HEK293 (cell line): ENCODE data around the gene B4GALT5.
A peak's percentile ranks its signal among the peaks of the same experiment; 100 is the strongest.

Experiments used
- CTCF ChIA-PET: fragments of 350-600 bp; formaldehyde crosslinking; extraction: SDS; loops from one replicate; lab custom pipeline; 2021; ENCODE audit warnings: antibody characterized with exemption; lab: Yijun Ruan, JAX
- POLR2A ChIA-PET: fragments of 300-600 bp; formaldehyde crosslinking; extraction: SDS; loops from one replicate; lab custom pipeline; 2020; ENCODE audit warnings: antibody characterized with exemption, inconsistent platforms; lab: Yijun Ruan, JAX
- H3K27ac ChIP-seq: fragments of 200-500 bp; sonication (Bioruptor generic); 2 replicates; pipeline ENCODE4 v1.5.1; 2014; ENCODE audit warnings: low read depth, low read length, control low read depth, inconsistent platforms; ENCODE audit errors: extremely low read depth
- H3K36me3 ChIP-seq, 2 experiments: fragments of 200-500 bp in 1 of 2; sonication (Bioruptor generic) in 1 of 2; 1 replicate in 1 of 2; 2 replicates in 1 of 2; pipeline ENCODE4 v1.5.1; 2014 to 2017; ENCODE audit warnings: inconsistent platforms in 2 of 2, low read length in 2 of 2; ENCODE audit not compliant: control insufficient read depth in 2 of 2, insufficient read depth in 1 of 2
- H3K4me1 ChIP-seq: fragments of 200-500 bp; sonication (Bioruptor generic); 2 replicates; pipeline ENCODE4 v1.5.1; 2014; ENCODE audit warnings: mild to moderate bottlenecking, low read length, inconsistent platforms; ENCODE audit not compliant: control insufficient read depth, insufficient read depth
- H3K4me3 ChIP-seq: 2 replicates; pipeline ENCODE4 v1.5.1; 2011; ENCODE audit warnings: low read depth, mild to moderate bottlenecking, control low read depth, low read length, moderate library complexity
- H3K9me3 ChIP-seq: fragments of 200-500 bp; sonication (Bioruptor generic); 2 replicates; pipeline ENCODE4 v1.5.1; 2014; ENCODE audit warnings: low read depth, low read length, inconsistent platforms; ENCODE audit not compliant: control insufficient read depth, insufficient read depth
- GLI2 ChIP-seq: fragments of 450-650 bp; formaldehyde crosslinking; IDR thresholded peaks from 2 replicates; pipeline ENCODE4; 2017; ENCODE audit warnings: missing biosample characterization, missing genetic modification characterization, low read depth, borderline replicate concordance
- GLI4 ChIP-seq: fragments of 450-650 bp; formaldehyde crosslinking; IDR thresholded peaks from 2 replicates; pipeline ENCODE4 v1.5.1; 2016; ENCODE audit warnings: missing biosample characterization, missing genetic modification characterization
- KLF8 ChIP-seq: fragments of 450-650 bp; formaldehyde crosslinking; IDR thresholded peaks from 2 replicates; pipeline ENCODE4 v1.5.1; 2016; ENCODE audit warnings: missing biosample characterization, missing genetic modification characterization
- OSR2 ChIP-seq: fragments of 450-650 bp; formaldehyde crosslinking; IDR thresholded peaks from 2 replicates; pipeline ENCODE4 v1.5.1; 2016; ENCODE audit warnings: missing biosample characterization, missing genetic modification characterization
- REPIN1 ChIP-seq: fragments of 450-650 bp; formaldehyde crosslinking; IDR thresholded peaks from 2 replicates; pipeline ENCODE4 v1.5.1; 2017; ENCODE audit warnings: missing biosample characterization, missing genetic modification characterization, low read depth
- SETDB1 ChIP-seq: IDR thresholded peaks from one replicate; pipeline ENCODE4 v1.6.1; 2017; ENCODE audit warnings: mild to moderate bottlenecking, low read length, moderate library complexity, mixed read lengths; ENCODE audit not compliant: insufficient read length
- WT1 ChIP-seq: fragments of 450-650 bp; formaldehyde crosslinking; IDR thresholded peaks from 2 replicates; pipeline ENCODE4 v1.5.1; 2016; ENCODE audit warnings: missing biosample characterization, missing genetic modification characterization
- YY2 ChIP-seq: fragments of 450-650 bp; formaldehyde crosslinking; IDR thresholded peaks from 2 replicates; pipeline ENCODE4 v1.5.1; 2016; ENCODE audit warnings: missing biosample characterization, missing genetic modification characterization
- ZBTB17 ChIP-seq: fragments of 450-650 bp; formaldehyde crosslinking; IDR thresholded peaks from 2 replicates; pipeline ENCODE4 v1.5.1; 2016; ENCODE audit warnings: missing biosample characterization, missing genetic modification characterization
- ZBTB48 ChIP-seq: fragments of 450-650 bp; formaldehyde crosslinking; IDR thresholded peaks from 2 replicates; pipeline ENCODE4 v1.5.1; 2016; ENCODE audit warnings: missing biosample characterization, missing genetic modification characterization
- ZBTB7A ChIP-seq: fragments of 450-650 bp; formaldehyde crosslinking; IDR thresholded peaks from 2 replicates; pipeline ENCODE4 v1.5.1; 2016; ENCODE audit warnings: low read depth, missing biosample characterization, missing genetic modification characterization
- ZEB2 ChIP-seq: fragments of 450-650 bp; formaldehyde crosslinking; IDR thresholded peaks from 2 replicates; pipeline ENCODE4 v1.5.1; 2016; ENCODE audit warnings: missing biosample characterization, missing genetic modification characterization
- ZNF112 ChIP-seq: fragments of 450-650 bp; formaldehyde crosslinking; IDR thresholded peaks from 2 replicates; pipeline ENCODE4 v1.5.0; 2017; ENCODE audit warnings: missing biosample characterization, missing genetic modification characterization
- ZNF146 ChIP-seq: fragments of 450-650 bp; formaldehyde crosslinking; IDR thresholded peaks from 2 replicates; pipeline ENCODE4 v1.5.1; 2016; ENCODE audit warnings: missing biosample characterization, missing genetic modification characterization
- ZNF155 ChIP-seq: fragments of 450-650 bp; formaldehyde crosslinking; IDR thresholded peaks from 2 replicates; pipeline ENCODE4 v1.5.1; 2016; ENCODE audit warnings: missing biosample characterization, missing genetic modification characterization
- ZNF16 ChIP-seq: fragments of 450-650 bp; formaldehyde crosslinking; IDR thresholded peaks from 2 replicates; pipeline ENCODE4 v1.5.1; 2016; ENCODE audit warnings: low read depth, missing biosample characterization, missing genetic modification characterization
- ZNF174 ChIP-seq: fragments of 450-650 bp; formaldehyde crosslinking; IDR thresholded peaks from 2 replicates; pipeline ENCODE4 v1.5.0; 2017; ENCODE audit warnings: missing biosample characterization, mild to moderate bottlenecking, missing genetic modification characterization
- ZNF214 ChIP-seq: fragments of 450-650 bp; formaldehyde crosslinking; IDR thresholded peaks from 2 replicates; pipeline ENCODE4 v1.5.1; 2017; ENCODE audit warnings: missing biosample characterization, mild to moderate bottlenecking, missing genetic modification characterization, borderline replicate concordance
- ZNF324 ChIP-seq: fragments of 450-650 bp; formaldehyde crosslinking; IDR thresholded peaks from 2 replicates; pipeline ENCODE4 v1.5.1; 2016; ENCODE audit warnings: missing biosample characterization, missing genetic modification characterization
- ZNF335 ChIP-seq: fragments of 450-650 bp; formaldehyde crosslinking; conservative IDR thresholded peaks from 2 replicates; pipeline ENCODE4 v1.5.1; 2016; ENCODE audit warnings: missing biosample characterization, missing genetic modification characterization
- ZNF341 ChIP-seq: fragments of 450-650 bp; formaldehyde crosslinking; IDR thresholded peaks from 2 replicates; pipeline ENCODE4; 2016; ENCODE audit warnings: low read depth, missing biosample characterization, missing genetic modification characterization
- ZNF404 ChIP-seq: fragments of 450-650 bp; formaldehyde crosslinking; IDR thresholded peaks from 2 replicates; pipeline ENCODE4 v1.5.1; 2017; ENCODE audit warnings: missing biosample characterization, missing genetic modification characterization
- ZNF48 ChIP-seq: fragments of 450-650 bp; formaldehyde crosslinking; IDR thresholded peaks from 2 replicates; pipeline ENCODE4 v1.5.1; 2016; ENCODE audit warnings: missing biosample characterization, missing genetic modification characterization
- ZNF548 ChIP-seq: fragments of 450-650 bp; formaldehyde crosslinking; IDR thresholded peaks from 2 replicates; pipeline ENCODE4 v1.5.1; 2016; ENCODE audit warnings: missing biosample characterization, missing genetic modification characterization
- ZNF558 ChIP-seq: fragments of 450-650 bp; formaldehyde crosslinking; IDR thresholded peaks from 2 replicates; pipeline ENCODE4 v1.5.1; 2016; ENCODE audit warnings: missing biosample characterization, missing genetic modification characterization
- ZNF654 ChIP-seq: fragments of 450-650 bp; formaldehyde crosslinking; IDR thresholded peaks from 2 replicates; pipeline ENCODE4 v1.5.1; 2016; ENCODE audit warnings: low read depth, missing biosample characterization, missing genetic modification characterization
- ZNF670 ChIP-seq: fragments of 450-650 bp; formaldehyde crosslinking; IDR thresholded peaks from 2 replicates; pipeline ENCODE4 v1.5.1; 2016; ENCODE audit warnings: missing biosample characterization, missing genetic modification characterization, low read depth
- ZNF677 ChIP-seq: fragments of 450-650 bp; IDR thresholded peaks from 2 replicates; pipeline ENCODE4 v1.5.0; 2018; ENCODE audit warnings: missing biosample characterization, mild to moderate bottlenecking, missing genetic modification characterization, moderate library complexity
- ZNF707 ChIP-seq: fragments of 450-650 bp; formaldehyde crosslinking; IDR thresholded peaks from 2 replicates; pipeline ENCODE4 v1.5.1; 2016; ENCODE audit warnings: missing biosample characterization, missing genetic modification characterization
- ZNF785 ChIP-seq: fragments of 450-650 bp; formaldehyde crosslinking; IDR thresholded peaks from 2 replicates; pipeline ENCODE4 v1.5.1; 2016; ENCODE audit warnings: missing biosample characterization, missing genetic modification characterization
- ZXDB ChIP-seq: fragments of 450-650 bp; formaldehyde crosslinking; IDR thresholded peaks from 2 replicates; pipeline ENCODE4 v1.5.1; 2016; ENCODE audit warnings: missing biosample characterization, missing genetic modification characterization
- TF ChIP-seq, protein P1 (sequence below): fragments of 450-650 bp; IDR thresholded peaks from 2 replicates; pipeline ENCODE4 v1.5.1; 2018; ENCODE audit warnings: missing biosample characterization, missing genetic modification characterization
- TF ChIP-seq, protein P2 (sequence below): fragments of 450-650 bp; formaldehyde crosslinking; IDR thresholded peaks from 2 replicates; pipeline ENCODE4 v1.5.1; 2017; ENCODE audit warnings: missing biosample characterization, missing genetic modification characterization
- TF ChIP-seq, protein P3 (sequence below): fragments of 450-650 bp; formaldehyde crosslinking; IDR thresholded peaks from 2 replicates; pipeline ENCODE4 v1.5.1; 2016; ENCODE audit warnings: missing biosample characterization, missing genetic modification characterization
- TF ChIP-seq, protein P4 (sequence below): fragments of 450-650 bp; formaldehyde crosslinking; IDR thresholded peaks from 2 replicates; pipeline ENCODE4 v1.5.1; 2016; ENCODE audit warnings: missing biosample characterization, missing genetic modification characterization, low read depth

Gene B4GALT5

DNA sequence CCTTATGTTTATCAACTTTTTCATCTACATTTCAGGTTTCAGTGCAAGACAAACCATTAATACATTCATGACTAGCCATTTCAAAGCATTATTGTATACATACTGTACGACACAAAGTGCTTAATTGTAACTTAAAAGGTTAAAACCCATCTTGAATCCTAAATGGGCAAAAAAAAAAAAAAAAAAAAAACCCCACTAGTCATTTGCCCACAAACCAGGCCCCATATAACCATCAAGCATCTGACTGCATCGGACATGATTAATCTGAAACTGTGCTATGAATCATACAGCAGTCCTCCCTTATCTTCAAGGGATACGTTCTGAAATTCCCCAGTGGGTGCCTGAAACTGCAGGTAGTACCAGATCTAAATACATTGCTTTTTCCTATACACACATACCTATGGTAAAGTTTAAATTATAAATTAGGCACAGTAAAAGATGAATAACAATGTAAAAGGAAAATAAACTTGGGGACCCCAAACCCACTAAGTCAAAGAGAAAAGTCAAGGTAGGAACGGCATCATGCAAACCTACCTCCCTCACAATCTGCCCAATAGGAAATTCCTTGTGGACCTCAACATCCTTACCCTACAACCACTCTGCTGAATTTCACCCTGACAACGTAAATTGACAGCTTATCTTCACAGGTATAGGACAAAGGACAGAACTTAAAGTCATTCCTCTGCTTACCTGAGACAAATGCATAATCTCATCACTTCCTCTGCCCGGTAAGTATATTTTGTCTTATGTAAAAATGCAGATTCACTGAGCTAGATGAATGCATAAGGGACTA is 14.3 kb downstream of the B4GALT5 start (continued):
- TF ChIP-seq GLI4 (tag by site-specific recombination) (no peak), ZNF670 (tag by site-specific recombination) (no peak), SETDB1 (no peak), WT1 (tag by site-specific recombination) (peak; percentile 72; the same call in 1 of the 2 replicates), ZEB2 (tag by site-specific recombination) (peak; percentile 77), REPIN1 (tag by site-specific recombination) (no peak), ZNF654 (tag by site-specific recombination) (0 out of 2 replicates have a peak, but pooled peaks have one; percentile 2), ZNF146 (tag by site-specific recombination) (no peak), ZNF155 (tag by site-specific recombination) (no peak), ZNF404 (tag by site-specific recombination) (no peak), ZNF677 (tag by site-specific recombination) (no peak), ZNF214 (tag by site-specific recombination) (no peak), ZBTB48 (tag by site-specific recombination) (peak; percentile 77), GLI2 (tag by site-specific recombination) (no peak), OSR2 (tag by site-specific recombination) (peak; percentile 74), ZNF548 (tag by site-specific recombination) (no peak)
- TF ChIP-seq, protein P1, sequence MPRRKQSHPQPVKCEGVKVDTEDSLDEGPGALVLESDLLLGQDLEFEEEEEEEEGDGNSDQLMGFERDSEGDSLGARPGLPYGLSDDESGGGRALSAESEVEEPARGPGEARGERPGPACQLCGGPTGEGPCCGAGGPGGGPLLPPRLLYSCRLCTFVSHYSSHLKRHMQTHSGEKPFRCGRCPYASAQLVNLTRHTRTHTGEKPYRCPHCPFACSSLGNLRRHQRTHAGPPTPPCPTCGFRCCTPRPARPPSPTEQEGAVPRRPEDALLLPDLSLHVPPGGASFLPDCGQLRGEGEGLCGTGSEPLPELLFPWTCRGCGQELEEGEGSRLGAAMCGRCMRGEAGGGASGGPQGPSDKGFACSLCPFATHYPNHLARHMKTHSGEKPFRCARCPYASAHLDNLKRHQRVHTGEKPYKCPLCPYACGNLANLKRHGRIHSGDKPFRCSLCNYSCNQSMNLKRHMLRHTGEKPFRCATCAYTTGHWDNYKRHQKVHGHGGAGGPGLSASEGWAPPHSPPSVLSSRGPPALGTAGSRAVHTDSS (tag by site-specific recombination), result no peak
- TF ChIP-seq, protein P2, sequence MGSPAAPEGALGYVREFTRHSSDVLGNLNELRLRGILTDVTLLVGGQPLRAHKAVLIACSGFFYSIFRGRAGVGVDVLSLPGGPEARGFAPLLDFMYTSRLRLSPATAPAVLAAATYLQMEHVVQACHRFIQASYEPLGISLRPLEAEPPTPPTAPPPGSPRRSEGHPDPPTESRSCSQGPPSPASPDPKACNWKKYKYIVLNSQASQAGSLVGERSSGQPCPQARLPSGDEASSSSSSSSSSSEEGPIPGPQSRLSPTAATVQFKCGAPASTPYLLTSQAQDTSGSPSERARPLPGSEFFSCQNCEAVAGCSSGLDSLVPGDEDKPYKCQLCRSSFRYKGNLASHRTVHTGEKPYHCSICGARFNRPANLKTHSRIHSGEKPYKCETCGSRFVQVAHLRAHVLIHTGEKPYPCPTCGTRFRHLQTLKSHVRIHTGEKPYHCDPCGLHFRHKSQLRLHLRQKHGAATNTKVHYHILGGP (tag by site-specific recombination), result no peak

DNA sequence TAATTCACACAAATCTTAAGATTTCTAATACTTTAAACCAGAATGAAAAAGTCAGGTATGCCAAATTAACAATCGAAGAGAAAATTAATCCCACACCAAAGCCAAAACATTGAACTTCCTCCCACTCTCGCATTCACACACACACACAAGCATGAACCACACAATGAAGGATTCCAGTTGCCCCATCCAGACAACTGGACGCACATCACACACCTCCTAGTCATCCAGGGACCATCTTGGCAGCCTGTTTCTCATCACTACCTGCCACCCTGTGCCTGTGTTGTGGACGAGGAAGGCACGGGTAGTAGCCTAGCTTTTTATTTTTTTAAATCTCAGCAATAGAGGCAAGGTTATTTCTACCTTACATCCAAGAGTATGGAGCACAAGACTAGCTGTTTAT is 15.2 kb downstream of the B4GALT5 start:
- POLR2A ChIA-PET, result no interaction called here
- Histone ChIP-seq H3K4me3 (no peak overlapping the region), H3K36me3 (no peaks in the 10 kb centered on the region), H3K4me1 (peaks cover 21% of the 10 kb centered on the region), H3K9me3 (no peaks in the 10 kb centered on the region), H3K27ac (no peak overlapping the region)
- CTCF ChIA-PET, result interaction anchor here (0.6 kb wide), 1 partner anchor 166 kb away, joined by 3 read pairs; no protein-coding TSS in a partner anchor
- TF ChIP-seq, protein P3, sequence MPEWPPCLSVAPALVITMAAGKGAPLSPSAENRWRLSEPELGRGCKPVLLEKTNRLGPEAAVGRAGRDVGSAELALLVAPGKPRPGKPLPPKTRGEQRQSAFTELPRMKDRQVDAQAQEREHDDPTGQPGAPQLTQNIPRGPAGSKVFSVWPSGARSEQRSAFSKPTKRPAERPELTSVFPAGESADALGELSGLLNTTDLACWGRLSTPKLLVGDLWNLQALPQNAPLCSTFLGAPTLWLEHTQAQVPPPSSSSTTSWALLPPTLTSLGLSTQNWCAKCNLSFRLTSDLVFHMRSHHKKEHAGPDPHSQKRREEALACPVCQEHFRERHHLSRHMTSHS (tag by site-specific recombination), result no peak
- TF ChIP-seq ZNF174 (tag by site-specific recombination) (no peak), ZXDB (no peak), REPIN1 (tag by site-specific recombination) (no peak), YY2 (tag by site-specific recombination) (no peak), ZNF558 (tag by site-specific recombination) (no peak), KLF8 (tag by site-specific recombination) (no peak), ZNF335 (tag by site-specific recombination) (no peak), ZBTB7A (tag by site-specific recombination) (no peak), ZBTB17 (tag by site-specific recombination) (no peak), ZNF785 (no peak), ZNF341 (no peak), ZNF16 (no peak), ZNF707 (no peak), ZNF48 (tag by site-specific recombination) (no peak), ZNF112 (tag by site-specific recombination) (no peak), ZNF324 (tag by site-specific recombination) (no peak)
- TF ChIP-seq, protein P4, sequence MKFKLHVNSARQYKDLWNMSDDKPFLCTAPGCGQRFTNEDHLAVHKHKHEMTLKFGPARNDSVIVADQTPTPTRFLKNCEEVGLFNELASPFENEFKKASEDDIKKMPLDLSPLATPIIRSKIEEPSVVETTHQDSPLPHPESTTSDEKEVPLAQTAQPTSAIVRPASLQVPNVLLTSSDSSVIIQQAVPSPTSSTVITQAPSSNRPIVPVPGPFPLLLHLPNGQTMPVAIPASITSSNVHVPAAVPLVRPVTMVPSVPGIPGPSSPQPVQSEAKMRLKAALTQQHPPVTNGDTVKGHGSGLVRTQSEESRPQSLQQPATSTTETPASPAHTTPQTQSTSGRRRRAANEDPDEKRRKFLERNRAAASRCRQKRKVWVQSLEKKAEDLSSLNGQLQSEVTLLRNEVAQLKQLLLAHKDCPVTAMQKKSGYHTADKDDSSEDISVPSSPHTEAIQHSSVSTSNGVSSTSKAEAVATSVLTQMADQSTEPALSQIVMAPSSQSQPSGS, result no peak
